ENCODE measurements around the gene VPS18.

DNA sequence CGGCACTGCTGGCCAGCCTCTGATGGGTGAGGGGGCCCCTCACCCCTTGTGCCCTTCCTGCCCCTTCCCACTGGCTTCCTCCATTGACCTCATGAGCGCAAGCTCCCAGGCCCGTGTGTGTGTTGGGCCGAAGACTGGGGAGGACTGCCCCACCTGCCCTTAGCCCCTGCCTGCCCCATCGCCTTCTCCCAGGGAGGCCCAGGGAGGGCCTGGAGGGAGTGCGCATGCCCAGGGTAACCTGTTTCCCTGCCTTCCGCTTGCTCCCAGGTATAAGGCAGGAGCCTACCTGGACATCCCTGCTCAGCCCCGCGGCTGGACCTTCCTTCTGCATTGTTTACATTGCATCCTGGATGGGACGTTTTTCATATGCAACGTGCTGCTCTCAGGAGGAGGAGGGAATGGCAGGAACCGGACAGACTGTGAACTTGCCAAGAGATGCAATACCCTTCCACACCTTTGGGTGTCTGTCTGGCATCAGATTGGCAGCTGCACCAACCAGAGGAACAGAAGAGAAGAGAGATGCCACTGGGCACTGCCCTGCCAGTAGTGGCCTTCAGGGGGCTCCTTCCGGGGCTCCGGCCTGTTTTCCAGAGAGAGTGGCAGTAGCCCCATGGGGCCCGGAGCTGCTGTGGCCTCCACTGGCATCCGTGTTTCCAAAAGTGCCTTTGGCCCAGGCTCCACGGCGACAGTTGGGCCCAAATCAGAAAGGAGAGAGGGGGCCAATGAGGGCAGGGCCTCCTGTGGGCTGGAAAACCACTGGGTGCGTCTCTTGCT lies 43.7 kb downstream of the VPS18 start:
- no peak for TF ChIP-seq EZH2phosphoT487 (IDR thresholded peaks at IDR 0.05; ENCODE audit: insufficient read depth, low read depth)
- no peak for TF ChIP-seq EZH2 (IDR thresholded peaks at IDR 0.05; ENCODE audit: insufficient read depth, poor library complexity, severe bottlenecking)

All from GM23248 (cell line).